ENCODE measurements around the gene TMEM245.

Gene TMEM245

DNA sequence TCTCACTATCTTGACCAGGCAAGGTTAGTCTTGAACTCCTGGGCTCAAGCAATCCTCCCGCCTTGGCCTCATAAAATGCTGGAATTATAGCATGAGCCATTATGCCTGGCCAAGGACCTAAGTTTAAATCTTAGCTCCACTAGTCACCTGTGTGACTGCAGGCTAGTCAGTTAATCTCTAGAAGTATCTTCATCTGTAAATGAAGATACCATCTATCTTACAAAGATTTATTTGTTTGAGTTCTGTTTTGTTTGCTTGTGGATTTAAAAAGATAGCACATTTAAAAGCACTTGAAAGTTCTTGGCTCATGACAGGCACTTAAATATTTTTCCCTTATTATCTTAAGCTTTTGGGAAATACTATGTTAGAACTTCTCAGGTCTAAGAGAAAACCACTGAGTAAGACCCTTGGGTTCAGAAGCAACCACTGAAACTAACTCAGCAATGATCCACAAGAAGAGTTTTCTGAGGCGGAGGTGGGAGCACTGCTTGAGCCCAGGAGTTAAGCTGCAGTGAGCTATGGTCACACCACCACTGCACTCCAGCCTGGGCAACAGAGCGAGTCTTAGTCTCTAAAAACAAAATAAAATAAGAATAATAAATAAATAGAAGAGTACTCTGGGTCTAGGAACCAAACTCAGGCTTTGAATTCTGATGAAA, 19.1 kb downstream of the TMEM245 start:
- DNase-seq, result no peak

DNA sequence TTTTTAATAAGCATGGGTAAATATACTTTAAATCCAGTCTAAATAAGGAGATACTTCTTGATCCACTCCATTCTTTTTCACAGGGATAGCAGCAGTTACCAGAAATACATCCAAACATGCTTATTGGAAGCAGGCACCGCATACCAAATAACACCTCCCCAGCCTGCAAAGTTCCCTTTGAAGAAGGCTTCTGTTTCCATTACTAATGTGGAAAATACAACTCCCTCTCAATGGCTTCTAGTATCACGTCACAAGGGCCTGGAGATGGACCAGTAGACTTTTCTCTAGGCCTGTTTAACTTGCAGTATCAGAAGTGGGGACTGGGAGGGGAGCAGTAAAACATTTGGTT, 20.8 kb downstream of the TMEM245 start:
- no peak for DNase-seq

DNA sequence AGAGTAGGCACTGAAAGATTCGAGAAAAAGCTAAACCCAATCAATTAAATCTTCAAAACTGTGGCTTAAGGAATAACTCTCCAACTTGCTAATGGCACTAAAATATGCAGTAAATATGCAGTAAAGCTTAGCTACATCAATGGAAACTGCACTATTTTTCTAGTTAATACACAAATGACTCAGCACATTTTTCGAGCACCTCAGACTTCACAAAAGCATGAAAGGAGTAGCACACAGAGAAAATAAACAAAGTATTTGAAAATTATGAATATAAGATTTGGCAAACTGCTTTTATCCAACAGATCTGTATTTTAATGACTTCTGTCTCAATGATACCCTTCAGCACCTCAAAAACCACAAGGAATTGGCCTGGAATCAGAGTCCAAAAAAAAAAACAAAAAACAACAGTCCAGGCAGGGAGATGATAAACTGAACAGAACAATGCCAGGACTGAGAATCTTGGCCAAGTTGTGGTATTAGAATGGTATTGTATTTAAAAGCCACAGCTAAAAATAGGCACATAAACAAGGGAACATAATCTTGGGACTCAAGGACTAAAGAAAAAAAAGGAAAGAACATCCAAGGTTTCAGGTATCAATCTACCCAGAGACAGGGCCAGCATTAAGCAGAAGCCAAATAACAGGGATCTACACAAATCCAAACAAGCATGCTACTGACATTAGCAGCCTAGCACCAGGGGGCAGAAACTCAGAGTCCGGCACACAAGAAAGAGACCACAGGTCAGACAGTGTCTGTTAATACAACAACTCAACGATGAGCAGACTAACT, 21.4 kb downstream of the TMEM245 start:
- no peak for DNase-seq

DNA sequence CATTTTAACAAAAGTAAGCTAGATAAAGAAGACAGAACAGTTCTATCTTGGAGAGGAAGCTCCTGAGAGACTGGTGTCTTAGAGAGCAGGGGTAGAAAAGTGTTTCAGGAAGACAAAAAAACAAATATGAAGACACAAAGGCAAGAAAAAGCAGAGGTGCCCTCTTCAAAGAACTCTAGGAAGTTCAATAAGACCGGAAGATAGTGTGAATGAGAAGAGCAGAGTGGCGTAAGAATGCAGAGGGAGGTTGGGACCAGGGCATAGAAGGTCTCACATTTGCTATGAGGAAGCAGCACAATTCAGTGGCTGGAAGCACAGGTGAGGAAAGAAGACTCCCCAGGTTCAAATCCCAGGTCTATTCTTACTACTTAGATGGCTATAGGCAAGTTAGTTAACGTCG, 22.6 kb downstream of the TMEM245 start:
- DNase-seq, result no peak

DNA sequence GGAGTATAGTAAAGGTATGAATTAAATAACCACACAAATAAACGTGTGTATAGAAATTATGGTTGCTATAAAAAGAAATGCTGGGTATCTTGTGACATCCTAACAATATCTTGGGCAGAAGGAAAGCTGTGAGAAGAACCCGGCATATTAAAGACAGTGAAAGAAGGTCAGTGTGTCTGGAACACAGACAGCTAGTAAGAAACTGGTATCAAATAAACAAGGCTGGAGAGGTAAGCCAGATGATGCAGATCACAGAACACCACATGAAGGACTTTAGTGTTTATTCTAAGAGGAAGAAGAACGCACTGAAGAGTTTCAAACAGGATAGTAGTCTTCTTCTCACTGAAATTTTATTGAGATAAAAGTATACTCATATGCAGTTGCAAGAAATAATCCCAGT, 24.4 kb downstream of the TMEM245 start:
- DNase-seq, result no peak

DNA sequence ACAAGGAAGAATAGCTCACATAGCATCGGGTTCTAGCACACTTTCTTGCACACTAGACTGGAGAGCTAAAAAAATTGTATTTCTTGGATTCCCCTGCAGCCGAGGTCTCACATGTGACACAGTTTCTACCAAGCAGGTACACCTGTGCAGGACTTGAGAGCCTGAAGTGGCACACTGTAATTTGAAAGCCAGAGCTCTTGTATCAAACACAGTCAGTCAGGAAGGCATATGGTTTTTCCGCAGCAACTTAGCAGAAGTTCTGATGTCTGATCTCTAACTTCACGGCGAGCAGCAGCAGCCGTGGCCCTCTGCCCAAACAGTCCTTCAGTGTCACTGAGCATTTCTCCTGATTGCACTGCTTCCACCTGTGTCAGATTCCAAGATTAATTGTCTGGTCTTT, 25.5 kb downstream of the TMEM245 start:
- DNase-seq, result no peak

DNA sequence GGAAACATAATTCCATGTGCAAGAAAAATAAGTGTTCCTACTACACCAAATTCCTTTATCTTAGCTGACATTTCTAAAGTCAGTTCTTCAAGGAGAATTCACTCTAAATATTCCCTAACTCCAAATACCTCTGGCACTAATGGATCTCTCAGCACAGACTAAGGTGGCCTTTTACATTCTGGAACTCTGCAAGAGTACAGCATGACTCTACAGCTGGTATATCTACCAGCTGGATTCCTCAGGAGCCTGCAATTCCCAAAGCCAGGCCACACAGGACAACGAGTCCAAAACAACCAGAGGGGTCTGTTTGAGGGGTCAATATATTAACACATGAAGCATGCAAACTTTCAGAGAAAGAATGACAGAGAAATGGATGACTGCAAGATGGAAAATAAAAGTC, 27.2 kb downstream of the TMEM245 start:
- no peak for DNase-seq

DNA sequence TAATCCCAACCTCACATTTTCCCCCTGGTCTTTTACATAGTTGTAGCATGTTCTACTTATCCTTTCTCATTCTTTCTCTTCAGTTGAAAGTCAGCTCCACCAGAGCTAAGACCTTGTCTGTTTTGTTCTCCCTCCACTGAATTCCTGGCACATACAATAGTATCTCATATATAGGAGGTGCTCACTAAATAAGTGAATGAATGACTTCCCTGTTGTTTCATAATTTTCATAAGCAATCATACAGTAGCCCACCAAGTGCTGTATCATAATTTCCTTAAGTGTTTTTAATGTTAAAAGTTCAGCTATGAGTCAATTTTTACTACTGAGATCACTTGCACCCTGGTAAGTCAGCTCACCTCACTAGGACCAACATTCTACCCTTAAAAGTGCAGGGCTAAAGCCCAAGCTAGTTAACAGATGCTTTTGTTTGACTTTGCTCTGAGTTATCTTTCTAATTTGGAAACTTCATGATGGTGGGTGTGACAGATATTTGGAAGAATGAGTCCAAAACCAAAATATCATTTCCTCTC, 27.6 kb downstream of the TMEM245 start:
- no peak for DNase-seq

DNA sequence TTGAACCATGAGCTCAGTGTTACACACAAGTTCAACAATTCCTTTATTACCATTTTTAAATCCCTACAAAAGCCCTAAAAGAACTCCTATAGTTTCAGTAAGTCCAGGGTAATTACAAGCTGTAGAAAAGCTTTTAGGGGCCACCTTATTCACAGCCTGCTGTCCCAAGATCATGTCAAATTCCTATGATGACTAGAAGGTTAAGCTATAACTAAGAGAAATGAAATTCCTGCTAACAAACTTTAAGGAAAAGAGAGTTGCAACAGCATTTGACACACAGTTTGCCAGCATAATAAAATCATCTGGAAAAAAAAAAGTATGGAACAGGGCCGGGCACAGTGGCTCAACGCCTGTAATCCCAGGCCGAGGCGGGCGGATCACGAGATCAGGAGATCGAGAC, 31.5 kb downstream of the TMEM245 start:
- DNase-seq, result no peak

DNA sequence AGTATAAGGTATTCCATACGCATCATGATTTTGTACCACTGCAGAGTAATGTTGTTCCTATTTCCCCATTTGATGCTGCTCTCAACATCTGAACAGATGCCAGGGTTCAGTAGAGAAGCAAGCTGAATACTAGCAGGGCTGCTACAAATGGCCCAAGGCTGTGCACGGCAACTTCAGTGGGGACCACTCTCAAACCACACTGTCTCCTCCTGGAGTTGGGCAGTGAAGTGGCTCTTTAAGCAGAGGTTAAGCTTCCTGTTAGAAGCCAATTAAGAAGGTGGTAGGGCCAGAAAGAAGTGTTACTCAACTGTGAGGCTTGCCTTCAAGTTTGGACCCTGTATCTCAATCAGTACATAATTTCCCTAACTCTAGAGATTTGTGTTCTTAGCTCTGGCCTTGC, 32.0 kb downstream of the TMEM245 start:
- DNase-seq, result no peak

DNA sequence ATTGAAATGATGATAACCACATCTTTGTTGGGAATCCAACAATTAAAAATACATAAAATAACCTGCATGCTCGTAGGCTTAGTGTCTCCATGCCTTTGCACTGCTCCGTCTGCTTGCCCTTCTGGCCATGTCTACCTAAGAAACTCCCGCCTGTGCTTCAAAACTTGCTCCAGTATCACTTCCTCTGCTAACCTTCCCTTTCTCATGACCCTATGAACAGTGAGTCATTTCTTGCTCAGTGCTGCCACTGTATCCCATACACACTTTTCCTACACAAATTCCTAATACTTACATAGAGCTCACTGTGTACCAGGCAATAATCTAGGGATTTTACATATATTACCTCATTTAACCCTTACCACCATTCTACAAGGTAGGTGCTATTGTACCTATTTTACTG, 33.5 kb downstream of the TMEM245 start:
- DNase-seq, result no peak

DNA sequence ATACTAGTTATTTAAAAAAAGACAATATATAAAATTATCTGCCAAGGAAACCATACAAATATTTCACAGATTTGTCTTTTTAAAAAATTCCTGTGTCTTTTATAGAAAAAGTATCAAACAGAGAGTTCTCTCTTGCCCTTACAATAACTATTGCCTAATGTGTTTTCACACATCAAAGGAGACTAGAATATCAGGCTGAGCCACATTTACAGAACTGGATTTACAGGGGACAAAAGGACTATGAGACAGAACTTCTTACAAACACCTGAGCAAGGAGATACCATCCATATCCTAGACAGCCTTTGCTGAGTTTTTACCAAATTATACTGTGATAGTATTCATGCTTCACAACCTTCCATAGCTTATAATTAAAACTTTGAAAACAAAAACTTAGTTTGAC, 34.2 kb downstream of the TMEM245 start:
- no peak for DNase-seq

DNA sequence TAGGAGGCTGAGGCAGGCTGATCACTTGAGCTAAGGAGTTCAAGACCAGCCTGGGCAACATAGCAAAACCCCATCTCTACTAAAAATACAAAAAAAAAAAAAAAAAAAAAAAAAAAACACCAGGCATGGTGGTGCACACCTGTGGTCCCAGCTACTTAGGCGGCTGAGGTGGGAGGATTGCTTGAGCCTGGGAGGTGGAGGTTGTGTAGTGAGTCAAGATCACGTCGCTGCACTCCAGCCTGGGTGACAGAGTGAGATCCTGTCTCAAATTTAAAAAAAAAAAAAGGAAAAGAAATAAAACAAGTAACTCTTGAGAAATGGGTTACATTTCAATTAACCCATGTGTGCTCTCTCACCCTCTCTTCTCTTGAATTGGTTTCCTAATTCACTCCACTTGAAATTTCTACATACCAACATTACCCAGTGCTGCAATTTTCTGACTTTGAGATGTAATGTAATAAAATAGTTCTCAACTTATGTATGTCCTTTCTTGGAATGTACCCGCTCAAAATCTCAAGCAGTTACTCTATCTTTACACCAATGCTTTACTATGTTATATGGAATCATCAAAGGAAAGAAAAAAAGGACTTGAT, 35.8 kb downstream of the TMEM245 start:
- DNase-seq, result no peak

DNA sequence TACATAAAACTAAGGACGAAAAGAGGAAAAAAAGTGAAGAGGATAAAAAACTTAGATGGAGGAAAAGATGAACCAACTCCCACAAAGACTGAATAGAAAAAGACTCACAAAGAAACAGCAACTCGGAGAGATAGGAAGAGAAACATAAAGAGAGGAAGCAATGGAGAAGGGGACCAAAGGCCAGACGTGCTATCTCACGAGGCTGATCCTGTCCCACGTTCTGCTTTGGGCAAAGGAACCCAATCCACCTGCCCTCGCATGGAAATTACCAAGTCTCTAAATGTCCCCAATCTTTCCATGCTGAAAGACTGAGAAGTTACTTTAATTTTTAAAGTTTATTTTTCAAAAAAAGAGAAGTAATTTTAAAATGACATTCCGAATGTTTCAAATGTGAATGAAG, 36.6 kb downstream of the TMEM245 start:
- no peak for DNase-seq

DNA sequence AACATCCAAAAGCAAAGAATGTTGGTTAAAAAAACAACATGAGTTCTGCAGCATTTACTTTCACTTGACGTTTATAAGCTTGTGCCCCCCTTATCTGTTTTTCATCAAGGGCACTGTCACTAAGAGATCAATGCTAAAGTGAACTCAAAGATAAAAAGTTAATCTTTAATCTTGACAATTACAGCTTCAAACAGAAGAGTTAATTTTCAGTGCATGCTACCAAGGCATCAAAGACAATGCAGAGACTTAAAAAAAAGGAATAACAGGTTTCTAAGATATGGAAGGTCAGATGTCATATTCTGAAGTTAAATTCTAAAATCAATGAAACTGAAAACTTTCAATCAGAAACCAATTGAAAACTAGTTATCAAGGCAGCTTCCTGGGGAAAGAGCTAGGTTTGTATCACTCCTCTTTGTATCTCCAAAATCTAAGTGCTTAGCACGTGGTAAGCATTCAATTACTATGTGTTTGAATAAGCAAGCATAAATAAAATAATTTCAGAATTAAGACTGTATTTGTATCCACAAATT, 37.6 kb downstream of the TMEM245 start:
- no peak for DNase-seq

DNA sequence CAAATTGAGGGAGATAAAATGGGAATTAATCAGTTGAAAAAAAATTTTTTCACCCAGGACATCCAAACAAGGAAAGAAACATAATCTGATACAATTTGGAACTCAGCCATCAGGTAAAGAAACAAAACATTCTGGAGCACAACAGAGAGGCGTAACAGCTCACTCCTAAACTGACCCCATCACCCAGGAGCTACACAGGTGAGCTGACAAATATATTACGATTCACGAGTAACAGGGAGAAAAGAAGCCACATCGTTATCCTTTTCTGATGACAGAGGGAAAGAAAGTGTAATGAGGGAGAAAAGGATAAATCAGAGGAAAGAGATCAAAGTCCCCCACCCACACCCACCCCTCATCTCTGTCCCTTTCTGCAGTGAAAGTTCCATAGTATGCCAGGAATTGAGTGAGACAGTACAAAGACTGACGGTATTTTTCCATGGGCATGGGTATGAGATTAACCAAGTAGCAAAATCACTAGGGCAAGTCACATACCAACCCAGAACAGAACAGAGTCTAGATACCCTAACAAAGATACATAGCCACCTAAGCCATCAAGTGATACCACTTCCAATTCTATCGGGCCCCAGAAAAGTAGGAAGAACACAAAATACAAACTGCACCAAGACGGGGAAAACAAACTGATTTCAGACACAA, 45.4 kb downstream of the TMEM245 start:
- DNase-seq, result no peak

DNA sequence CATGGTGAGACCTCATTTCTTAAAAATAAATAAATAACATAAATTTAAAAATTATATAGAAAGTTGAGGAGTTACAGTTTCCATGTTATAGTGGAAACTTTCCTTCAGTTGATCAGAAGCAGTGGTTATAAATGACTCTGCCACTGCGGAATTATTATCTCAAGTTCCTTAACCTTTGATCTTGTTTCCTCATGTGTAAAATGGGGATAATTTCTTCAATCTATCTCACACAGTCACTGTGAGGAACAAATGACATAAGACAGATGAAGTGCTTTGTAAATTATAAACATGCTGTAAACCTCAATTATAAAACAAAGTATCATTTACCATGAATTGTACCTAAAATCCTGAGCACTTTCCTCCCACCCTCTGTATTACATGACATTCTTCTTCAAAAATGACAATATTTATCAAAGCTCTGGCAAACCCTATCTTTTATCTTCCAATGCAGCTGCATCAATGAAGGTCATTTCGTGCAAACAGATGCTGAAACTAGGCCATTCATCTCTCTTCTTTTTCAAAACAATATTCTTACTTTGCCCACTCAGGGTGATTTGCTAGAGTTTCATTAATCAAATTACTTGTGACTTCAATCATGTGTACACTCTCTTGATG, 46.8 kb downstream of the TMEM245 start:
- no peak for DNase-seq

DNA sequence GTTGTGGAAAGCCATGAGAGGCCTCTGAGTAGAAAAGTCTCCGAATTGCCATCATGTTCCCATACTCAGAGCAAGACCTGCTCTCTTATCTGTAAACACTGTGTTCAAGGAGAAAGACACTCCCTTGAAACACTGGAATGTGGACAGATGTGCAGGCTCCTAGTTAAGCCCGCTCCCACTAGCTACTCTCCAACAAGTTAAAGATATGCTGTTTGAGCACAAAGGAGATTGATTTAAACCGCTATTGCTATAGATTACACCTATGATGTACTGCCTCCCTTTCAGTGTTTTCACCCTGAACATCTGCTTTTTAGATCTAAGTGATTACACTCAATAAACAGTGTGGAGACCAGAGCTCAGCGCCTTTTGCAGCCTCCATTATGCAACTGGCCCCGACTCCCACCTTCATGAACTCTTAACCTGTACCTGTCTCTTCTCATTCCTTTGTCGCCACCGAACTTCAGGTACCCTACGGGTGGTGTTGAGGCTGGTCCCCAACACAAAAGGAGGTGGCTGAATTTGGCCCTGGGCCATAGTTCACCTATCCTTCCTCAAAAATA, 47.5 kb downstream of the TMEM245 start:
- no peak for DNase-seq

DNA sequence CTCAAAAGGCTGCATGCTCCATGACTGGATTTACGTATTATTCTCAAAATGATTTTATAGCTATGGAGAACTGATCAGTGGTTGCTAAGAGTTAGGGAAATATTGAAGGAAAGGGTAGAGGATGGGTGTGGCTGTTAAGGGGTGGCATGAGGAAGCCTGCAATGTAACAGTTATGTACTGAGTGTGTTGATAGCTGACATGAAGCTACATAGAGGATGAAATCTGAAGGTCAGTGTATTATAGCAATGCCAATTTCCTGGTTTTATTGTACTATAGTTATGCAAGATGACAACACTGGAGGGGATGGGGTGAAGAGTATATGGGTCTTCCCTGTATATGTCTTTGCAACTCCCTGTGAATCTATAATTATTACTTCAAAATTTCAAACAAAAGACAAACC, 51.0 kb downstream of the TMEM245 start:
- no peak for DNase-seq

DNA sequence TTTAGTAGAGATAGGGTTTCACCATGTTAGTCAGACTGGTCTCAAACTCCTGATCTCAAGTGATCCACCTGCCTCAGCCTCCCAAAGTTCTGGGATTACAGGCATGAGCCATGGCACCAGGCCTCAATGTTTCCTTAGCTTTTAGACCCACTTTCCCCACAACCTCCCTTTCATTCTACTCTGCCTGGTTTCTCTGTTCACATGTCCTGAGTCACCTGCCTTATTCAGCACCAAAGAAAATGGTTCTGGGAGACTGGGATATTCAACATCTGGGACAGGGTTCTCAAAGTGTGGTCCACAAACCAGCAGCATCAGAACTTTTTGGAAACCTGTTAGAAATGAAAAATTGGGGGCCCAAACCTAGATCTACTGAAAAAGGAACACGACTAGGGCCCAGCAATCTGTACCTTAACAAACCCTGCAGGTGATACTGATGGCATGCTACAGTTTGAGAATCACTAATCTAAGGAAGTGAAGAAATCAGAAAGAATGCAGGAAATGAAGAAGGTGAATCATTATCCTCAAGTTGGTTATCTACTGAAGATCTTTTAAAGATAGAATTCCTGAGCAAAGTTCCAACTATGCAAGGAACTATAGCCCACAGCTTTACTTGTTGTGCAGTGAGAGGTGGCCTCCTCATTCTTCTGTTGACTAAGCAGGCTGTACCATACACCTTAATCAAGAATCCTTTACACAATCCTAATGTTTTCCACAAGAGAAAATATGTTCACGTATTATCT, 54.6 kb downstream of the TMEM245 start:
- no peak for DNase-seq

DNA sequence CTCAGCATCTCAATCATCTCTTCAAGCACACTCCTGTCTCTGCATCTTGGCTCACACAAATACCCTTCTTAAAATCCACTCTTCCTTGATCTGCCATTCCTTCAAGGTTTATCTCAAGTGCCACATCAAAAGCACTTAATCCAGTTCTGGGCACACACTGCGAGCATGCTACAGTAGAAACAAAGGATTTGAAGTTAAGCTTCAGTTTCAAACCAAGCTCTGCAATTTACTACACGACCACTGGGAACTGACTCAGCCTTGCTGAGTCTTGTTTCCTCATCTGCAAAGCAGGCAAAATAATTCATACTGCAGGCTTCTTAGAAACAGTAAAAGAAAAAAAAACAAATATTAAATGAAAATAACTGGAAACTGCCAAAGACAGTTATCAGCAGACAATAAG, 56.0 kb downstream of the TMEM245 start:
- no peak for DNase-seq

DNA sequence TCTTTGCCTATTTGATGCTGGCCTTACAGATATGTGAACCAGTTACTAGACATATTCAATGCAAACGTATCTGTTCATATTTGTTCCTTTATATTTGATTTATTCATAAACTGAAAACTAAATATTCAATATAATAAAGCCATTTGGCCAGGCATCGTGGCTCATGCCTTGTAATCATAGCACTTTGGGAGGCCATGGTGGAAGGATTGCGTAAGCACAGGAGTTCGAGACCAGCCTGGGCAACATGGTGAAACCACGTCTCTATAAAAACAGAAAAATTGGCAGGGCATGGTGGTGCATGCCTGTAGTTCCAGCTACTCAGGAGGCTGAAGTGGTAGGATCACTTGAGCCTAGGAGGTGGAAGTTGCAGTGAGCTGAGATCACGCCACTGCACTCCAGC, 57.2 kb downstream of the TMEM245 start:
- DNase-seq, result no peak
